ENCODE results near the gene TMEM178A.

The TMEM178A gene

DNA sequence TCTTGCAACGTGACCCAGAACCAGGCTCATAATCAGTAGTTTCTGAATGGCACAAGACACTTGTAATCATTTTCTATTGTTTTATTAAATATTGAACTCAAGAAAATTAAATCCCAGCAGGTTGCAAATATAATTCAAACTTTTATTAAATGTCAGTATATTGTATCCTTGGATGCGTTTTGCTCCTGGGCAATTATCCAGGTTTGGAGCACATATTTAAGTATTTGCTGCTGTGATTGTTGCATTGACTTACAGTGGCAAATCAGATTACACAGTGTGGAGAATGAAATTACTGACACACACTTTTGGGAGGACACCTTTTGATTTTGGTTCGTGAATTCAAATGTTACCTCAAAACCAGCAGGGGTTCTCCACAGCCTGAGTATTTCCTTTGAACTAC is 27.1 kb upstream of the TMEM178A start:
- no peak for TF ChIP-seq CEBPB (IDR thresholded peaks at IDR 0.05)
- TF ChIP-seq TCF12 (IDR thresholded peaks at IDR 0.05; ENCODE audit: low read depth): no peak
- TF ChIP-seq ZBTB7A (IDR thresholded peaks at IDR 0.05; ENCODE audit: low read depth): no peak
- TF ChIP-seq, protein P1, sequence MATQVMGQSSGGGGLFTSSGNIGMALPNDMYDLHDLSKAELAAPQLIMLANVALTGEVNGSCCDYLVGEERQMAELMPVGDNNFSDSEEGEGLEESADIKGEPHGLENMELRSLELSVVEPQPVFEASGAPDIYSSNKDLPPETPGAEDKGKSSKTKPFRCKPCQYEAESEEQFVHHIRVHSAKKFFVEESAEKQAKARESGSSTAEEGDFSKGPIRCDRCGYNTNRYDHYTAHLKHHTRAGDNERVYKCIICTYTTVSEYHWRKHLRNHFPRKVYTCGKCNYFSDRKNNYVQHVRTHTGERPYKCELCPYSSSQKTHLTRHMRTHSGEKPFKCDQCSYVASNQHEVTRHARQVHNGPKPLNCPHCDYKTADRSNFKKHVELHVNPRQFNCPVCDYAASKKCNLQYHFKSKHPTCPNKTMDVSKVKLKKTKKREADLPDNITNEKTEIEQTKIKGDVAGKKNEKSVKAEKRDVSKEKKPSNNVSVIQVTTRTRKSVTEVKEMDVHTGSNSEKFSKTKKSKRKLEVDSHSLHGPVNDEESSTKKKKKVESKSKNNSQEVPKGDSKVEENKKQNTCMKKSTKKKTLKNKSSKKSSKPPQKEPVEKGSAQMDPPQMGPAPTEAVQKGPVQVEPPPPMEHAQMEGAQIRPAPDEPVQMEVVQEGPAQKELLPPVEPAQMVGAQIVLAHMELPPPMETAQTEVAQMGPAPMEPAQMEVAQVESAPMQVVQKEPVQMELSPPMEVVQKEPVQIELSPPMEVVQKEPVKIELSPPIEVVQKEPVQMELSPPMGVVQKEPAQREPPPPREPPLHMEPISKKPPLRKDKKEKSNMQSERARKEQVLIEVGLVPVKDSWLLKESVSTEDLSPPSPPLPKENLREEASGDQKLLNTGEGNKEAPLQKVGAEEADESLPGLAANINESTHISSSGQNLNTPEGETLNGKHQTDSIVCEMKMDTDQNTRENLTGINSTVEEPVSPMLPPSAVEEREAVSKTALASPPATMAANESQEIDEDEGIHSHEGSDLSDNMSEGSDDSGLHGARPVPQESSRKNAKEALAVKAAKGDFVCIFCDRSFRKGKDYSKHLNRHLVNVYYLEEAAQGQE (IDR thresholded peaks at IDR 0.05; ENCODE audit: low read depth): no peak
- TF ChIP-seq EGR1 (IDR thresholded peaks at IDR 0.05): no peak
- TF ChIP-seq, protein P2, sequence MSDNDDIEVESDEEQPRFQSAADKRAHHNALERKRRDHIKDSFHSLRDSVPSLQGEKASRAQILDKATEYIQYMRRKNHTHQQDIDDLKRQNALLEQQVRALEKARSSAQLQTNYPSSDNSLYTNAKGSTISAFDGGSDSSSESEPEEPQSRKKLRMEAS (IDR thresholded peaks at IDR 0.05): no peak
- no peak for TF ChIP-seq EP300 (IDR thresholded peaks at IDR 0.05; ENCODE audit: borderline replicate concordance)
- no peak for TF ChIP-seq NFIC (IDR thresholded peaks at IDR 0.05)
- no peak for TF ChIP-seq FOXM1 (IDR thresholded peaks at IDR 0.05; ENCODE audit: borderline replicate concordance, low read depth)
- TF ChIP-seq RAD21 (IDR thresholded peaks at IDR 0.05; ENCODE audit: low read depth): no peak
- TF ChIP-seq, protein P3, sequence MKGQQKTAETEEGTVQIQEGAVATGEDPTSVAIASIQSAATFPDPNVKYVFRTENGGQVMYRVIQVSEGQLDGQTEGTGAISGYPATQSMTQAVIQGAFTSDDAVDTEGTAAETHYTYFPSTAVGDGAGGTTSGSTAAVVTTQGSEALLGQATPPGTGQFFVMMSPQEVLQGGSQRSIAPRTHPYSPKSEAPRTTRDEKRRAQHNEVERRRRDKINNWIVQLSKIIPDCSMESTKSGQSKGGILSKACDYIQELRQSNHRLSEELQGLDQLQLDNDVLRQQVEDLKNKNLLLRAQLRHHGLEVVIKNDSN (IDR thresholded peaks at IDR 0.05): no peak
- TF ChIP-seq TEAD4 (IDR thresholded peaks at IDR 0.05): no peak
- no peak for TF ChIP-seq CREB1 (IDR thresholded peaks at IDR 0.05; ENCODE audit: low read depth)
- no peak for TF ChIP-seq TAF1 (IDR thresholded peaks at IDR 0.05; ENCODE audit: low read depth)
- no peak for TF ChIP-seq YY1 (IDR thresholded peaks at IDR 0.05; ENCODE audit: low read depth)

DNA sequence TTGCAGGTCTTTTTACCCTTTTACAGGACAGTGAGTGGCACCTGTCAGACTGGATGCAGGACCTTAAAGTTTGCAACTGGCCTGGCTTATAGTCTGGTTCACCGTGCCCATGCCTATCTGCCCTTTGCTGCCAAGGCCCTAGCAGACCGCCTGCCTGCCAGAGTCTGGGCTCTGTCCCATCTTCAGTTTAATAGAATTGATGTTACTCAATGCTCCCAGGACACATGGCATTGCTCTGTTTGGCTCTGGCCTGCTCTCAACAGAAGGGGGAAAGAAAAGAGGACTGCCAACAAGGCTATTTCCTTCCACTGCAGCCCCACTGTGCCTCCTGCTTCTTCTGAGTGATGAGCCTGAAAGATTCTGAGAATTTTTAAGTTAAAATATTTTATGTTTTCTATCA is 25.6 kb upstream of the TMEM178A start:
- TF ChIP-seq, protein P1 (IDR thresholded peaks at IDR 0.05; ENCODE audit: low read depth): no peak
- TF ChIP-seq TAF1 (IDR thresholded peaks at IDR 0.05; ENCODE audit: low read depth) (no peak), YY1 (IDR thresholded peaks at IDR 0.05; ENCODE audit: low read depth) (no peak)

DNA sequence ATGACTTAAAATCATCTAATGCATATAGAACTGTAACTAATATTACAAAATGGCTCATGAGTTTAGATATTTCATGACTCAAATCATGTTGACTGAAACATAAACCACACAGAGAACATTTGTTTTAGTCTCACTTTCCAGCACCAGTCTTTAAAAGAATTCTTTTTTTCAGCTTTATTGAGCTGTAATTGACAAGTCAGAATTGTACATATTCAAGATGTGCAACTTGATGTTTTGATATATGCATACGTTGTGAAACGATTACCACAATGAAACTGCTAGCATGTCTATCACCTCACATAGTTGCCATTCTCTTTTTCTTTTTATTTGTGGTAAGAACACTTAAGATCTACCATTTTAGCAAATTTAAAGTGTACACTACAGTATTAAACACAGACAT is 25.0 kb upstream of the TMEM178A start:
- TF ChIP-seq, protein P3 (IDR thresholded peaks at IDR 0.05): no peak
- TF ChIP-seq EGR1 (IDR thresholded peaks at IDR 0.05) (no peak), RAD21 (IDR thresholded peaks at IDR 0.05; ENCODE audit: low read depth) (no peak), NFIC (IDR thresholded peaks at IDR 0.05) (no peak), CREB1 (IDR thresholded peaks at IDR 0.05; ENCODE audit: low read depth) (no peak), TAF1 (IDR thresholded peaks at IDR 0.05; ENCODE audit: low read depth) (no peak), YY1 (IDR thresholded peaks at IDR 0.05; ENCODE audit: low read depth) (no peak), CEBPB (IDR thresholded peaks at IDR 0.05) (no peak)
- TF ChIP-seq, protein P2 (IDR thresholded peaks at IDR 0.05): no peak
- TF ChIP-seq, protein P1 (IDR thresholded peaks at IDR 0.05; ENCODE audit: low read depth): no peak

DNA sequence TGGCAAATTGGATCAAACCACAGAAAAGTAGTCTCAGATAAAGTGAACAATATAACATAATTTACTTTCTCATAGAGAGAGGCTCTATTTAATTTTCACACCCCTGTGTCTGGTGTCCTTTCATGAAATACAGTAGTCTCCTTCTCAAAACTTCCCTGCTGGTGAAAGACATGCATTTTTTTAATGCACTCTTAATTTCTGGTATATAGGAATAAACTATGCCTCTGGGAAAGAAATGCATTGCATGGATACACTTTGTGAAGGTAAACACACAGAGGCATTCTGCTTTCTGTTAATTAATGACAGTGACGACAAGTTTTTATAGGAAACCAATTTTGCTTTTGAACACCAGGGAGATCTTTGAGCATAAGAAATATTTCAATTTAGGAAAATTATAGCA is 24.1 kb upstream of the TMEM178A start:
- TF ChIP-seq EGR1 (IDR thresholded peaks at IDR 0.05) (no peak), TCF12 (IDR thresholded peaks at IDR 0.05; ENCODE audit: low read depth) (no peak), YY1 (IDR thresholded peaks at IDR 0.05; ENCODE audit: low read depth) (no peak), ZBTB7A (IDR thresholded peaks at IDR 0.05; ENCODE audit: low read depth) (no peak), TAF1 (IDR thresholded peaks at IDR 0.05; ENCODE audit: low read depth) (no peak), EP300 (IDR thresholded peaks at IDR 0.05; ENCODE audit: borderline replicate concordance) (no peak), FOXM1 (IDR thresholded peaks at IDR 0.05; ENCODE audit: borderline replicate concordance, low read depth) (no peak), RAD21 (IDR thresholded peaks at IDR 0.05; ENCODE audit: low read depth) (no peak), CEBPB (IDR thresholded peaks at IDR 0.05) (no peak), NFIC (IDR thresholded peaks at IDR 0.05) (no peak), TEAD4 (IDR thresholded peaks at IDR 0.05) (no peak), CREB1 (IDR thresholded peaks at IDR 0.05; ENCODE audit: low read depth) (no peak)
- TF ChIP-seq, protein P1 (IDR thresholded peaks at IDR 0.05; ENCODE audit: low read depth): no peak
- TF ChIP-seq, protein P3 (IDR thresholded peaks at IDR 0.05): no peak
- TF ChIP-seq, protein P2 (IDR thresholded peaks at IDR 0.05): no peak

Data from Ishikawa (cell line).